PC-3 (cell line): ENCODE measurements around the gene ZBTB43. TPM values are rescaled to one million over a fixed set of nuclear protein-coding genes. Genes with fewer than 3 reads are reported as not detected.

ENCODE experiments used
- ATAC-seq: fragments of 200-7000 bp; cut with Tn5 transposase; 2 replicates; pipeline ENCODE4 v1.9.1; 2020; ENCODE audit warnings: mild to moderate bottlenecking, moderate library complexity
- BruUV-seq: library from RNA; stranded (reverse); fragments of 400-500 nt; replicated peaks from 2 replicates; lab custom pipeline; 2021; lab: Mats Ljungman, UMichigan
- CTCF ChIA-PET: fragments of 300-600 bp; sonication (Branson Sonifier 250); formaldehyde crosslinking; loops from one replicate; lab custom pipeline; 2022; ENCODE audit warnings: antibody characterized with exemption; lab: Charles Lee
- POLR2A ChIA-PET: fragments of 300-600 bp; sonication (Branson Sonifier 250); formaldehyde crosslinking; loops from one replicate; lab custom pipeline; 2022; ENCODE audit warnings: antibody characterized with exemption; ENCODE audit not compliant: unreplicated experiment; lab: Charles Lee
- DNase-seq: peaks from one replicate; pipeline ENCODE4 v3.0.0-alpha.2; 2015
- H2AFZ ChIP-seq: fragments of 300-600 bp; sonication (generic); 2 replicates; pipeline ENCODE4 v1.6.0; 2016; ENCODE audit warnings: antibody characterized with exemption, low read length
- H3F3A ChIP-seq: fragments of 300-600 bp; sonication (generic); one replicate; pipeline ENCODE4 v1.6.0; 2017; ENCODE audit warnings: antibody characterized with exemption, low read length, control low read depth, mild to moderate bottlenecking; ENCODE audit not compliant: unreplicated experiment
- H3K27ac ChIP-seq: fragments of 300-600 bp; sonication (generic); 2 replicates; pipeline ENCODE4 v1.5.1; 2016; ENCODE audit warnings: mild to moderate bottlenecking, low read length
- H3K27me3 ChIP-seq: fragments of 300-600 bp; sonication (generic); 2 replicates; pipeline ENCODE4 v1.6.1; 2016; ENCODE audit warnings: low read length, mixed read lengths
- H3K36me3 ChIP-seq: fragments of 300-600 bp; sonication (generic); 2 replicates; pipeline ENCODE4 v1.6.1; 2016; ENCODE audit warnings: low read depth, mixed run types, low read length, mixed read lengths
- H3K4me1 ChIP-seq: fragments of 300-600 bp; sonication (generic); 2 replicates; pipeline ENCODE4 v1.5.1; 2016; ENCODE audit warnings: low read length; ENCODE audit not compliant: insufficient read depth
- H3K4me2 ChIP-seq: fragments of 300-600 bp; sonication (generic); 2 replicates; pipeline ENCODE4 v1.6.0; 2016; ENCODE audit warnings: low read length
- H3K4me3 ChIP-seq: fragments of 300-600 bp; sonication (generic); 2 replicates; pipeline ENCODE4 v1.5.1; 2016; ENCODE audit warnings: mild to moderate bottlenecking, low read length, mixed read lengths
- H3K79me2 ChIP-seq: fragments of 300-600 bp; sonication (generic); 2 replicates; pipeline ENCODE4 v1.6.1; 2017; ENCODE audit warnings: low read length, mixed read lengths
- H3K9ac ChIP-seq: fragments of 300-600 bp; sonication (generic); 2 replicates; pipeline ENCODE4 v1.6.0; 2016; ENCODE audit warnings: mild to moderate bottlenecking, low read length
- H3K9me2 ChIP-seq: fragments of 300-600 bp; sonication (generic); replicated peaks from 2 replicates; pipeline ENCODE4 v1.6.1; 2016; ENCODE audit warnings: mixed run types, low read length, mixed read lengths
- H3K9me3 ChIP-seq: fragments of 300-600 bp; sonication (generic); 2 replicates; pipeline ENCODE4 v1.6.1; 2016; ENCODE audit warnings: low read length, mixed read lengths
- H4K20me1 ChIP-seq: fragments of 300-600 bp; sonication (generic); 2 replicates; pipeline ENCODE4 v1.6.1; 2016; ENCODE audit warnings: low read length, mixed read lengths
- EZH2 ChIP-seq: fragments of 300-600 bp; sonication (generic); IDR thresholded peaks from one replicate; pipeline ENCODE4 v1.6.1; 2017; ENCODE audit warnings: antibody characterized with exemption, mild to moderate bottlenecking, low read length; ENCODE audit not compliant: unreplicated experiment
- EZH2phosphoT487 ChIP-seq: fragments of 300-600 bp; sonication (generic); IDR thresholded peaks from 2 replicates; pipeline ENCODE4 v1.6.1; 2018; ENCODE audit warnings: mild to moderate bottlenecking, antibody characterized with exemption, low read length, borderline replicate concordance
- intact Hi-C: fragments of 100-400 bp; cut with micrococcal nuclease; formaldehyde crosslinking; loops from 2 replicates; pipeline ENCODE4 v1.9.0; 2023
- total RNA-seq: library from RNA; depleted of rRNA; stranded (reverse); fragments of >200 nt; gene quantifications from 2 replicates; pipeline ENCODE4 v1.2.3, GENCODE V29; 2014
- TF ChIP-seq, protein P1 (sequence below): fragments of 300-600 bp; sonication (generic); conservative IDR thresholded peaks from 2 replicates; pipeline ENCODE4 v1.5.1; 2017; ENCODE audit warnings: antibody characterized with exemption, low read depth, mild to moderate bottlenecking, low read length

Gene ZBTB43
- total RNA-seq, 1 experiment from 2014 or later: 5.9 TPM

GRCh38 chr9:126853667-126854066 lies 48.8 kb downstream of the ZBTB43 start:
- no peaks in the 10 kb centered on the region for H4K20me1 ChIP-seq
- no peaks in the 10 kb centered on the region for H3K9me2 ChIP-seq
- no peak overlapping the region for H3K27ac ChIP-seq
- H3K4me1 ChIP-seq: no peaks in the 10 kb centered on the region
- ATAC-seq (peak; percentile 37; the same call in 1 of the 2 replicates), DNase-seq (peak; percentile 61)
- no peaks in the 10 kb centered on the region for H3F3A ChIP-seq
- no peak overlapping the region for H3K4me3 ChIP-seq
- no peak overlapping the region for H3K4me2 ChIP-seq
- TF ChIP-seq EZH2phosphoT487 (no peak), EZH2 (no peak)
- TF ChIP-seq, protein P1, sequence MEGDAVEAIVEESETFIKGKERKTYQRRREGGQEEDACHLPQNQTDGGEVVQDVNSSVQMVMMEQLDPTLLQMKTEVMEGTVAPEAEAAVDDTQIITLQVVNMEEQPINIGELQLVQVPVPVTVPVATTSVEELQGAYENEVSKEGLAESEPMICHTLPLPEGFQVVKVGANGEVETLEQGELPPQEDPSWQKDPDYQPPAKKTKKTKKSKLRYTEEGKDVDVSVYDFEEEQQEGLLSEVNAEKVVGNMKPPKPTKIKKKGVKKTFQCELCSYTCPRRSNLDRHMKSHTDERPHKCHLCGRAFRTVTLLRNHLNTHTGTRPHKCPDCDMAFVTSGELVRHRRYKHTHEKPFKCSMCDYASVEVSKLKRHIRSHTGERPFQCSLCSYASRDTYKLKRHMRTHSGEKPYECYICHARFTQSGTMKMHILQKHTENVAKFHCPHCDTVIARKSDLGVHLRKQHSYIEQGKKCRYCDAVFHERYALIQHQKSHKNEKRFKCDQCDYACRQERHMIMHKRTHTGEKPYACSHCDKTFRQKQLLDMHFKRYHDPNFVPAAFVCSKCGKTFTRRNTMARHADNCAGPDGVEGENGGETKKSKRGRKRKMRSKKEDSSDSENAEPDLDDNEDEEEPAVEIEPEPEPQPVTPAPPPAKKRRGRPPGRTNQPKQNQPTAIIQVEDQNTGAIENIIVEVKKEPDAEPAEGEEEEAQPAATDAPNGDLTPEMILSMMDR: no peak
- intact Hi-C loops: no loop called here
- ChIA-PET POLR2A (no interaction called here), CTCF (no interaction called here)
- no peaks in the 10 kb centered on the region for H3K9me3 ChIP-seq
- no peak overlapping the region for H2AFZ ChIP-seq
- H3K36me3 ChIP-seq: no peaks in the 10 kb centered on the region
- no TSS peak for BruUV-seq
- no peaks in the 10 kb centered on the region for H3K27me3 ChIP-seq
- no peak overlapping the region for H3K9ac ChIP-seq
- no peaks in the 10 kb centered on the region for H3K79me2 ChIP-seq

- no peak for DNase-seq
- no peaks in the 10 kb centered on the region for H3K36me3 ChIP-seq
- H3K4me2 ChIP-seq: no peak overlapping the region
- no peak overlapping the region for H2AFZ ChIP-seq
- H3K4me3 ChIP-seq: no peak overlapping the region
- no peaks in the 10 kb centered on the region for H3K4me1 ChIP-seq
- H3K9me2 ChIP-seq: no peaks in the 10 kb centered on the region
- H3K27ac ChIP-seq: no peak overlapping the region
- POLR2A ChIA-PET: no interaction called here
- H3K9ac ChIP-seq: no peak overlapping the region
- intact Hi-C loops: no loop called here
- no peaks in the 10 kb centered on the region for H3K9me3 ChIP-seq
- no TSS peak for BruUV-seq
- H3K27me3 ChIP-seq: no peaks in the 10 kb centered on the region
- CTCF ChIA-PET: no interaction called here
- no peaks in the 10 kb centered on the region for H3K79me2 ChIP-seq
- no peaks in the 10 kb centered on the region for H4K20me1 ChIP-seq
- TF ChIP-seq EZH2: no peak
- TF ChIP-seq EZH2phosphoT487: no peak
- TF ChIP-seq, protein P1: no peak
- no peaks in the 10 kb centered on the region for H3F3A ChIP-seq
- no peak for ATAC-seq
Observed at GRCh38 chr9:126854734-126855133, 49.9 kb downstream of the ZBTB43 start.

GRCh38 chr9:126856326-126856877 lies 51.6 kb downstream of the ZBTB43 start:
- no peaks in the 10 kb centered on the region for H3K36me3 ChIP-seq
- BruUV-seq: no TSS peak
- no peak for ATAC-seq
- H3F3A ChIP-seq: no peaks in the 10 kb centered on the region
- H2AFZ ChIP-seq: no peak overlapping the region
- H3K4me2 ChIP-seq: no peak overlapping the region
- ChIA-PET CTCF (no interaction called here), POLR2A (no interaction called here)
- H3K9me3 ChIP-seq: no peaks in the 10 kb centered on the region
- no peaks in the 10 kb centered on the region for H3K27me3 ChIP-seq
- H3K9me2 ChIP-seq: no peaks in the 10 kb centered on the region
- H3K27ac ChIP-seq: no peak overlapping the region
- TF ChIP-seq EZH2phosphoT487: no peak
- TF ChIP-seq, protein P1: no peak
- TF ChIP-seq EZH2: no peak
- no peak for DNase-seq
- peaks cover 6% of the 10 kb centered on the region for H3K79me2 ChIP-seq
- no peak overlapping the region for H3K4me3 ChIP-seq
- H4K20me1 ChIP-seq: no peaks in the 10 kb centered on the region
- intact Hi-C loops: no loop called here
- H3K4me1 ChIP-seq: 0 out of 2 replicates have a peak, but pooled peaks cover under 1% of the 10 kb centered on the region
- H3K9ac ChIP-seq: no peak overlapping the region
